ENCODE measurements around the gene OR2A2.
"Not testable (repeated sequence)": the region's sequence is repeated elsewhere in the genome, so short reads cannot be mapped to it uniquely, and the experiment has no call there.

Gene OR2A2

DNA sequence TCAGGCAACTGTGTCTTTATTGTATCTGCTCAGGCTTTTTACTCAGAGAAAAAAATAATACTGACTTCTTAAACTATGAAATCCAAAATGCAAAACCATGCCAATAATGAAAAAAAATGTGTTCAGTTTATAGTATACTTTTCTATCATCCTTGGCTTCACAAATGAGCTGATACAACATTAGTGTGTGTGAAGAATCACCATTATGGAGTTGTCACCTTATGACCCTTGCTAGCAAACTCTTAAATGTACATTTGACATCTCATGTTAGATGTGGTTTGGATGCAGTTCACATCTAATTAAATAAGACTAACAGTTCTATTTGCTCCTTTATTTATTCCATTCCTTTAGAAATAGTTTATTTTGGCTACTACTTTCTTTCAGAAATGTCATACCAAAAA is 4.2 kb upstream of the OR2A2 start:
- Histone ChIP-seq H3K4me1 (ENCODE audit: insufficient read depth, low read length) (no peaks in the 10 kb centered on the region), H3K27me3 (ENCODE audit: control insufficient read depth in 1 of 2, insufficient read depth in 2 of 2, low read length in 2 of 2) (no peaks in the 10 kb centered on the region), H3K4me3 (ENCODE audit: low read depth in 1 of 2, low read length in 2 of 2) (no peak overlapping the region), H3K9ac (ENCODE audit: low read length) (no peak overlapping the region), H3K27ac (ENCODE audit: low read depth, low read length) (no peak overlapping the region), H3K36me3 (ENCODE audit: insufficient read depth, low read length) (no peaks in the 10 kb centered on the region), H3K9me3 (ENCODE audit: low read length) (no peaks in the 10 kb centered on the region)

DNA sequence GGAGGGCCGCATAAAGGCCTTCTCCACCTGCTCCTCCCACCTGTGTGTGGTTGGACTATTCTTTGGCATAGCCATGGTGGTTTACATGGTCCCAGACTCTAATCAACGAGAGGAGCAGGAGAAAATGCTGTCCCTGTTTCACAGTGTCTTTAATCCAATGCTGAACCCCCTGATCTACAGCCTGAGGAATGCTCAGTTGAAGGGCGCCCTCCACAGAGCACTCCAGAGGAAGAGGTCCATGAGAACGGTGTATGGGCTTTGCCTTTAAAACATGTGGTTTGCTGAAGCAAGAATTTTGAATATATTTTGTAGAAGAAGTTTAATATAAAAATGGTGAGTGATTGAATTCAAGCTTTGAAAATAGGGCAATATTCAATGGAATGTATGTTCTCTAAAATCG is 889 bp downstream of the OR2A2 start:
- no peak overlapping the region for H3K27ac ChIP-seq (ENCODE audit: low read depth, low read length)
- H3K9me3 ChIP-seq (ENCODE audit: low read length): no peaks in the 10 kb centered on the region
- H3K36me3 ChIP-seq (ENCODE audit: insufficient read depth, low read length): no peaks in the 10 kb centered on the region
- no peak overlapping the region for H3K9ac ChIP-seq (ENCODE audit: low read length)
- H3K4me3 ChIP-seq (ENCODE audit: low read depth in 1 of 2, low read length in 2 of 2): no peak overlapping the region
- H3K27me3 ChIP-seq (ENCODE audit: control insufficient read depth in 1 of 2, insufficient read depth in 2 of 2, low read length in 2 of 2): no peaks in the 10 kb centered on the region
- H3K4me1 ChIP-seq (ENCODE audit: insufficient read depth, low read length): no peaks in the 10 kb centered on the region

DNA sequence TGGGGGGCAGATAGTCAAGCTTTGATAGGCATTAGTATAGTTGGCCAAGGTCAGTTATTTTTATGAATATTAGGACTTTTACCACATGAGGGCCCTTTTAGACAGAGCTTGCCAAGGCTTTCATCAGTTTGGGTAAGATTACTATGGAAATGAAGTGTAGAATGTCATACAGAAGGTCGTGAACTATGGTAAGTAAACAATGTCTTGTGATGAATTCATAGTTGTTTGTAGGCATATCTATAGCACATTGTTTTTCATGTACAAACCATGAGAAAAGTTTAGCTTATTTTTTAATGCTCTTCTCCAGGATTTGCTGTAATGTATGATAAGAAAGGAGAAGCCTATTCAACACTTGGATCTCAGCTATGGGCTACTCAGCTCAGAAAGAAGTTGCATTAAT is 4.3 kb downstream of the OR2A2 start:
- Histone ChIP-seq H3K4me3 (ENCODE audit: low read depth in 1 of 2, low read length in 2 of 2) (no peak overlapping the region), H3K27ac (ENCODE audit: low read depth, low read length) (no peak overlapping the region), H3K9ac (ENCODE audit: low read length) (no peak overlapping the region), H3K4me1 (ENCODE audit: insufficient read depth, low read length) (no peaks in the 10 kb centered on the region), H3K9me3 (ENCODE audit: low read length) (no peaks in the 10 kb centered on the region), H3K27me3 (ENCODE audit: control insufficient read depth in 1 of 2, insufficient read depth in 2 of 2, low read length in 2 of 2) (no peaks in the 10 kb centered on the region), H3K36me3 (ENCODE audit: insufficient read depth, low read length) (no peaks in the 10 kb centered on the region)

DNA sequence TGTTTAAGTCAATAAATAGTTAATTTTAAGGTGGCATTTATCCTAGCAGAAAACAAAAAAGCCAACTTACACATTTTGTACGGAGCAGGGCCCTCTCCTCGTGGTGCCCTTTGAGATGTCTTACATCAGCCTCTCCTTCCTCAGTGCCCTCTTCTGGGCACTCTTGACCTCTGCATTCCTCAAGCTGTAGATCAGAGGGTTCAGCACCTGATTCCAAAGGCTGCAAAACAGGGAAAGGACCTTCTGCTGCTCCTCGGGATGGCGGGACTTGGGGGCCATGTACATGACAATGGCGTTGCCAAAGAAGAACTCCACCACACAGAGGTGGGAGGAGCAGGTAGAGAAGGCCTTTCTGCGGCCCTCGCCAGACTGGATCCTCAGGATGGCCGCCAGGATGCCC is 9.0 kb downstream of the OR2A2 start:
- no peaks in the 10 kb centered on the region for H3K4me1 ChIP-seq (ENCODE audit: insufficient read depth, low read length)
- no peak overlapping the region for H3K27ac ChIP-seq (ENCODE audit: low read depth, low read length)

DNA sequence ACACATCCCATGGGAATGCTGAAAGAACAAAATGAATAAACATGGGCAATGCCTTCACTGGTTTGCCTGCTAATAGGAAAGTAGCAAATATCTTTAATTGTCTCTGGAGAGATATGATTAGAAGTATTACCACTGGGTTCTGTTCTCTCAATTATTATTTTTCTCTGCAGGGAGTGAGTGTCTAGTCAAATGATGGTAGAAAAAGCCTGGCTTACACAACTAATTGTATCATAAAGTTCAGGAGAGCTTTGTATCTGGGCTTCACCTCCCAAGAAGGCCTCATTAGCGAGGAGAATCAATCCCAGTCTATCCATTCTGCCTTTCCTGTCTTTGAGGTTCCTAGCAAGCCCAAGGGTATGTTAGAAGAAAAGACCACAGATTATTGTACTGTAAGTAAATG is 13.5 kb downstream of the OR2A2 start, which contains the start of gene OR2A14:
Gene OR2A14 (plus strand): TSS at position 301 of the 400 bp plus-strand sequence. CDS start 5,937 bp downstream, outside the sequence.
- Histone ChIP-seq H3K27me3 (ENCODE audit: control insufficient read depth in 1 of 2, insufficient read depth in 2 of 2, low read length in 2 of 2) (no peaks in the 10 kb centered on the region), H3K27ac (ENCODE audit: low read depth, low read length) (no peak within 1 kb of the TSS), H3K9me3 (ENCODE audit: low read length) (no peaks in the 10 kb centered on the region), H3K9ac (ENCODE audit: low read length) (no peak within 1 kb of the TSS), H3K36me3 (ENCODE audit: insufficient read depth, low read length) (no peaks in the 10 kb centered on the region), H3K4me3 (ENCODE audit: low read depth in 1 of 2, low read length in 2 of 2) (no peak within 1 kb of the TSS), H3K4me1 (ENCODE audit: insufficient read depth, low read length) (no peaks in the 10 kb centered on the region)

More for the DNA sequence above, 9.0 kb downstream of the OR2A2 start:
- Histone ChIP-seq H3K9me3 (ENCODE audit: low read length) (no peaks in the 10 kb centered on the region), H3K9ac (ENCODE audit: low read length) (no peak overlapping the region), H3K27me3 (ENCODE audit: control insufficient read depth in 1 of 2, insufficient read depth in 2 of 2, low read length in 2 of 2) (no peaks in the 10 kb centered on the region), H3K4me3 (ENCODE audit: low read depth in 1 of 2, low read length in 2 of 2) (no peak overlapping the region), H3K36me3 (ENCODE audit: insufficient read depth, low read length) (no peaks in the 10 kb centered on the region)

DNA sequence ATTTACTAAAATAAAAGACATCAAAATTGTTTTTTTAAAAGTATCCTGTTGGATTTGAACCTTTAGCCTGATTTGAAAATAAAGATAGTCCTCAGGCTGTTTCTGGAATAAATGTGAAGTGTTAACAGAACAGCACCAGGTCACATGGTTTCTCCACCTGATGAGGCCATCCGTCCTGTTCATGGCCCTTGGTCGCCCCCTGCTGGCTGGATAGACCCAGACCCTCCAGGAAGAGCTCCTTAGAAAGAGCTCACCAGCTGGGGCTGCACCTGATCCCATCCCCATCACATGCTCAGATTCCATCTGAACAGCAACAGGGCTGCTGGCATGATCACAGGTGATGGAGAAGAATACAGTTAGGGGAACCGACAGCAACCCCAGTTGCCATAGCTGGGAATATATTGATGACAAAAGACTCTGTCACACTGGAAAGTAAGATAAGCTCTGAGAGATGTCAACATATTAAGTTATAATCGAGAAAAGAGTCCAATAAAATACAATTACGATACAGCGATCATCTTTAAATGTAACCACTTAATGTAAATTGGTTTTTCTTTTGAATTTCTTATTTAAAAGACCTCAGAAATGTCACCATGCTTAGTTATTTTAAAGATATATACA is 18.4 kb downstream of the OR2A2 start:
- Histone ChIP-seq H3K4me3 (ENCODE audit: low read depth in 1 of 2, low read length in 2 of 2) (no peak overlapping the region), H3K9ac (ENCODE audit: low read length) (no peak overlapping the region), H3K36me3 (ENCODE audit: insufficient read depth, low read length) (no peaks in the 10 kb centered on the region), H3K27me3 (ENCODE audit: control insufficient read depth in 1 of 2, insufficient read depth in 2 of 2, low read length in 2 of 2) (no peaks in the 10 kb centered on the region), H3K9me3 (ENCODE audit: low read length) (no peaks in the 10 kb centered on the region), H3K4me1 (ENCODE audit: insufficient read depth, low read length) (no peaks in the 10 kb centered on the region), H3K27ac (ENCODE audit: low read depth, low read length) (no peak overlapping the region)

DNA sequence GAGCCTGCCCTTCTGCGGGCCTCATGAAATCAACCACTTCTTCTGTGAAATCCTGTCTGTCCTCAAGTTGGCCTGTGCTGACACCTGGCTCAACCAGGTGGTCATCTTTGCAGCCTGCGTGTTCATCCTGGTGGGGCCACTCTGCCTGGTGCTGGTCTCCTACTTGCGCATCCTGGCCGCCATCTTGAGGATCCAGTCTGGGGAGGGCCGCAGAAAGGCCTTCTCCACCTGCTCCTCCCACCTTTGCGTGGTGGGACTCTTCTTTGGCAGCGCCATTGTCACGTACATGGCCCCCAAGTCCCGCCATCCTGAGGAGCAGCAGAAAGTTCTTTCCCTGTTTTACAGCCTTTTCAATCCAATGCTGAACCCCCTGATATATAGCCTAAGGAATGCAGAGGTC is 20.2 kb downstream of the OR2A2 start:
- H3K4me3 ChIP-seq (ENCODE audit: low read depth in 1 of 2, low read length in 2 of 2); H3K27me3 ChIP-seq (ENCODE audit: control insufficient read depth in 1 of 2, insufficient read depth in 2 of 2, low read length in 2 of 2); H3K36me3 ChIP-seq (ENCODE audit: insufficient read depth, low read length); H3K4me1 ChIP-seq (ENCODE audit: insufficient read depth, low read length); H3K27ac ChIP-seq (ENCODE audit: low read depth, low read length); H3K9ac ChIP-seq (ENCODE audit: low read length); H3K9me3 ChIP-seq (ENCODE audit: low read length): not testable (repeated sequence)

DNA sequence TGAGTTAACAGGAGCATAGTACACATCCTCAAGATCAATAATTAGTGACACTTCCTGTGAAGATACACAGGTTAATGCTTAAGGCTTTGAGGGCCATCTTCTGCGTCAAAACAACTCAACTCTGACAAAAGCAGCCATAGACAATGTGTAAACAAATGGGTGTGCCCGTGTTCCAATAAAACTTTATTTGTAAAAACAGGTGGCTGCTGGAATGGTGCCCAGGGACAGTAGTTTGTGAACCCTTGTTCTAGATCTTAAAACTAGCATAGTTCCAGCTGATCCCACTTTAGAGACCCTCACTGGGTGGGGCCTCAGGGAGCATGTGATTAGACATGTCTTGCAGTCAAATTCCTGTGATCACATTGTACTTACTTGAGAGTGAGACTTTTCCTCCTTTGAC is 21.3 kb downstream of the OR2A2 start:
- Histone ChIP-seq H3K27me3 (ENCODE audit: control insufficient read depth in 1 of 2, insufficient read depth in 2 of 2, low read length in 2 of 2) (no peaks in the 10 kb centered on the region), H3K4me1 (ENCODE audit: insufficient read depth, low read length) (no peaks in the 10 kb centered on the region)

DNA sequence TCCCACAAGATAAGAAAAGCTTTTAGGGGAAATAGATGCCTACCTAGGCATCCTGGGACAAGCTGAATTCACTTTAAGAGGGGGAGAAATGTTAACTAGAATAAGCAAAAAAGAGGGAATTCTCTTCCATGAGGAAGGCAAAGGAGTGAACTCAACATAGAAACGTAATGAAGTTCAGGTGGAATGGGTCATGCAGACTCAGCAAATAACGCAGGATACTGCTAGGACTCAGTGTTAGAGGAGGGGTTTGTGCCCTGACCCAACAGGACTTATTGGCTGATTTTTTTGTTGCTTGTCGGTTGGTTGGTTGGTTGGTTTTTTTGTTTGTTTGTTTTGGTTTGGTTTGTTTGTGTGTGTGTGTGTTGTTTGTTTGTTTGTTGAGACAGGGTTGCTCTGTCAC is 22.9 kb downstream of the OR2A2 start:
- Histone ChIP-seq H3K27me3 (ENCODE audit: control insufficient read depth in 1 of 2, insufficient read depth in 2 of 2, low read length in 2 of 2) (no peaks in the 10 kb centered on the region), H3K36me3 (ENCODE audit: insufficient read depth, low read length) (no peaks in the 10 kb centered on the region), H3K4me1 (ENCODE audit: insufficient read depth, low read length) (no peaks in the 10 kb centered on the region), H3K4me3 (ENCODE audit: low read depth in 1 of 2, low read length in 2 of 2) (no peak overlapping the region), H3K9me3 (ENCODE audit: low read length) (no peaks in the 10 kb centered on the region), H3K27ac (ENCODE audit: low read depth, low read length) (no peak overlapping the region), H3K9ac (ENCODE audit: low read length) (no peak overlapping the region)

More for the DNA sequence above, 21.3 kb downstream of the OR2A2 start:
- Histone ChIP-seq H3K4me3 (ENCODE audit: low read depth in 1 of 2, low read length in 2 of 2) (no peak overlapping the region), H3K9me3 (ENCODE audit: low read length) (no peaks in the 10 kb centered on the region), H3K27ac (ENCODE audit: low read depth, low read length) (no peak overlapping the region), H3K9ac (ENCODE audit: low read length) (no peak overlapping the region), H3K36me3 (ENCODE audit: insufficient read depth, low read length) (no peaks in the 10 kb centered on the region)

DNA sequence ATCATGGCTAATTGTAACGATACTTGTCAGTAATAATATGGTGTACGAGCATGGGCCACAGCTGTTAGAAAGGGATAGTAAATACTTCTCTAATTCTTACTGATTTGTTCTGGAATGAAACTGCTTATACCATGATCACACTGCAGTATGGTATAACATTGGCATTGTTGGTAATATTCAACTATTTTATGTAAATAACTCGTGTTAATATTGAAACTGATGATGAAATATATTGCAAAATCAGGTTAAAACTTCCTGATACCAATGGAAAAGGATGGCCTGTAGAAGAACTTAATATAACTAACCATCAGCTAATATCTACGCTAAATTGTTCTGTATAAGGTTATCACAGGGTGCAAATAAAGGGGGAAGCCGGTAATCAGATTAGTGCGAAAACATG is 23.9 kb downstream of the OR2A2 start:
- Histone ChIP-seq H3K27me3 (ENCODE audit: control insufficient read depth in 1 of 2, insufficient read depth in 2 of 2, low read length in 2 of 2) (no peaks in the 10 kb centered on the region), H3K9me3 (ENCODE audit: low read length) (no peaks in the 10 kb centered on the region), H3K4me3 (ENCODE audit: low read depth in 1 of 2, low read length in 2 of 2) (no peak overlapping the region), H3K9ac (ENCODE audit: low read length) (no peak overlapping the region), H3K4me1 (ENCODE audit: insufficient read depth, low read length) (no peaks in the 10 kb centered on the region), H3K27ac (ENCODE audit: low read depth, low read length) (no peak overlapping the region), H3K36me3 (ENCODE audit: insufficient read depth, low read length) (no peaks in the 10 kb centered on the region)

DNA sequence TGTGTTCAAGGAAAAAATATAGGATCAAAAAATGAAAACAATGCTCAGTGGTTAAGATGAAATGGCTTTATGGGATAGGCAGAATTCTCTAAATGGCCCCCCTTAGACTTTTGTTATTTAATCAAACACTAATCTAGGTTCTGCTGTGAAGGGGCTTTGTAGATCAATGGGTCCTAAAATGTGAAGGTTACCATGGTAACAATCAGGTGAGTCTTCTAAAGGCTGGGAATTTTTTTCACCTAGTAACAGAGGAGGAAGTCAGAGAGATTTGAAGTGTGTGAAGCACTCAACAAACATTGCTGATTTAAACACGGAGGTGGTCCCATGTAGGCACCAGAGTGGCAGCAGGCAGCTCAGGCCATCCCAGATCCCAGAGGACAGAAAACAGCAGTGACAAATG is 24.7 kb downstream of the OR2A2 start:
- H3K27ac ChIP-seq (ENCODE audit: low read depth, low read length): no peak overlapping the region
- no peaks in the 10 kb centered on the region for H3K27me3 ChIP-seq (ENCODE audit: control insufficient read depth in 1 of 2, insufficient read depth in 2 of 2, low read length in 2 of 2)
- H3K9me3 ChIP-seq (ENCODE audit: low read length): no peaks in the 10 kb centered on the region
- H3K9ac ChIP-seq (ENCODE audit: low read length): no peak overlapping the region
- no peaks in the 10 kb centered on the region for H3K36me3 ChIP-seq (ENCODE audit: insufficient read depth, low read length)
- no peaks in the 10 kb centered on the region for H3K4me1 ChIP-seq (ENCODE audit: insufficient read depth, low read length)
- H3K4me3 ChIP-seq (ENCODE audit: low read depth in 1 of 2, low read length in 2 of 2): no peak overlapping the region

DNA sequence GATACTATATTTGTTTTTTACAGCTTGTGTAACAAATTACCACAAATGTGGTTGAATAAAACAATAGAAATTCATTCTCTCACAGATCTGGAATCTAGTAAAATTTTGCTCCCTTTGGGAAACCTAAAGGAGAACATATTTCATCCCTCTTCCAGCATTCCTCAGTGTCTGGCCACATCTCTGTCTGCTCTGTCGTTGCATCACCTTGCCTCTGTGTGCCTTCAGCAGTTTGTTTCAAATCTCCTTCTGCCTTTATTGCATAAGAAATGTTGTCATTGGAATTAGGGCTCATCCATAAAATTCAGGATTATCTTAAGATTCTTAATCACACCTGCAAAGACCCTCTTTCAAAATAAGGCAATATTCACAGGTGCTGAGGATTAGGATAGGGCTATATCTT is 28.1 kb downstream of the OR2A2 start:
- no peaks in the 10 kb centered on the region for H3K27me3 ChIP-seq (ENCODE audit: control insufficient read depth in 1 of 2, insufficient read depth in 2 of 2, low read length in 2 of 2)
- no peak overlapping the region for H3K9ac ChIP-seq (ENCODE audit: low read length)

More for the DNA sequence above, 28.1 kb downstream of the OR2A2 start:
- H3K9me3 ChIP-seq (ENCODE audit: low read length): no peaks in the 10 kb centered on the region
- no peaks in the 10 kb centered on the region for H3K4me1 ChIP-seq (ENCODE audit: insufficient read depth, low read length)
- H3K36me3 ChIP-seq (ENCODE audit: insufficient read depth, low read length): no peaks in the 10 kb centered on the region
- H3K4me3 ChIP-seq (ENCODE audit: low read depth in 1 of 2, low read length in 2 of 2): no peak overlapping the region
- no peak overlapping the region for H3K27ac ChIP-seq (ENCODE audit: low read depth, low read length)
